ENCODE data around the gene RICTOR. TPM values are rescaled to one million over a fixed set of nuclear protein-coding genes. Genes with fewer than 3 reads are reported as not detected.
A peak's percentile ranks its signal among the peaks of the same experiment; 100 is the strongest.

The RICTOR gene
- total and polyA plus RNA-seq, 2 donors (not counting 3 experiments of a cell fraction or from before 2014, with no cell fraction given), result 9.2 to 38.0 TPM

DNA sequence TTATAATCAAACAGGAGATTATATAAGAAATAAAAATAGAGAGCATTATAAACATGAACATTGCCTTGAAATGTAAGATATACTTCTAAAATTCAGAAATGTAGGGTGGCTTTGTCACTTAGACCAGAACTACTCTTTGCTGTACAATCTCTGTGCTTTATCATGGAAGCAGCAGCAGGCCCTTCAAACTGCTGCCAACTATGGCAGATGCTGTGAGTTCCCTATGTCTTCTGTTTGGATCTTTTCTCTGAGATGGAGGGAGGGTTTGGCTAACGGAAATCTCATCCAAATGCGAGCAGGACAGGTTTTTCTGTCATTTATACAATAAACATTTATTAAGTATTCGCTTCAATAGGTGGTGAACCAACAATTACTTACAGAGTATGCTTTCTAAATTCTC, 34.8 kb upstream of the RICTOR start:
- H3K4me1 ChIP-seq (ENCODE audit: control insufficient read depth, extremely low read depth, insufficient read depth, low read length), result peaks cover 18% of the 10 kb centered on the region
- FAIRE-seq, result no peak
- no peaks in the 10 kb centered on the region for H3K79me2 ChIP-seq (ENCODE audit: control insufficient read depth, insufficient read depth, low read length)
- no peak overlapping the region for H3K27ac ChIP-seq (ENCODE audit: insufficient read depth, low read depth, low read length)
- no peak overlapping the region for H3K4me3 ChIP-seq (replicated peaks in 1 of 3; ENCODE audit: insufficient read depth in 1 of 3, low read depth in 1 of 3, low read length in 3 of 3)
- H3K36me3 ChIP-seq (ENCODE audit: control insufficient read depth in 2 of 2, extremely low read depth in 1 of 2, insufficient read depth in 2 of 2, low read length in 2 of 2), result no peaks in the 10 kb centered on the region
- no peaks in the 10 kb centered on the region for H4K20me1 ChIP-seq (replicated peaks; ENCODE audit: control insufficient read depth, extremely low read depth, insufficient read depth, low read length)
- H3K4me2 ChIP-seq (ENCODE audit: insufficient read depth, low read length), result no peak overlapping the region
- no peak overlapping the region for H3K9ac ChIP-seq (replicated peaks; ENCODE audit: extremely low read depth, insufficient read depth, low read length)
- H3K9me1 ChIP-seq (replicated peaks; ENCODE audit: control insufficient read depth, extremely low read depth, insufficient read depth, low read length), result no peaks in the 10 kb centered on the region
- ChIA-PET POLR2A (no interaction called here), CTCF (interaction anchor here (1.7 kb wide), 1 partner anchor 10 kb away, joined by 4 read pairs; no protein-coding TSS in a partner anchor)
- intact Hi-C loops (cut with micrococcal nuclease) (loop anchor here (5.0 kb wide), 1 partner anchor 38 kb away; no protein-coding TSS in a partner anchor), dilution Hi-C loops (cut with MboI; ENCODE audit: extremely low pct_ligation_motif_present, low sequenced_read_pairs) (no loop called here)
- TF ChIP-seq GATA2 (IDR thresholded peaks at IDR 0.05; ENCODE audit: insufficient read depth, insufficient read length, low read depth, low read length) (no peak), FOS (IDR thresholded peaks at IDR 0.05; ENCODE audit: borderline replicate concordance, insufficient read depth, low read length) (no peak), POLR2AphosphoS5 (IDR thresholded peaks at IDR 0.05; ENCODE audit: insufficient read depth, low read depth, low read length) (no peak), EZH2 (IDR thresholded peaks at IDR 0.05; ENCODE audit: borderline replicate concordance, low read depth, low read length, severe bottlenecking) (no peak), JUN (IDR thresholded peaks at IDR 0.05; ENCODE audit: borderline replicate concordance, insufficient read depth, insufficient read length, low read depth) (no peak), CTCF (IDR thresholded peaks at IDR 0.05; ENCODE audit: extremely low read depth in 1 of 2, insufficient read depth in 1 of 2, low read depth in 1 of 2, low read length in 2 of 2) (no peak), MAX (IDR thresholded peaks at IDR 0.05; ENCODE audit: insufficient read depth, insufficient read length) (no peak), MYC (IDR thresholded peaks at IDR 0.05; ENCODE audit: low read depth, low read length) (no peak), POLR2A (IDR thresholded peaks at IDR 0.05; ENCODE audit: low read depth, low read length) (no peak)
- H3K27me3 ChIP-seq (ENCODE audit: control insufficient read depth in 2 of 2, insufficient read depth in 2 of 2, low read length in 2 of 2), result no peaks in the 10 kb centered on the region
- no TSS peak for BruUV-seq (replicated peaks)
- peak overlapping the region; percentile 27 for H2AFZ ChIP-seq (ENCODE audit: low read depth, low read length)
- H3K9me3 ChIP-seq (replicated peaks; ENCODE audit: control insufficient read depth, insufficient read depth, low read length), result no peaks in the 10 kb centered on the region
- DNase-seq (ENCODE audit: low read depth, low spot score), result no peak
